ENCODE data around the gene RGS19. TPM values are rescaled to one million over a fixed set of nuclear protein-coding genes. Genes with fewer than 3 reads are reported as not detected.
A peak's percentile ranks its signal among the peaks of the same experiment; 100 is the strongest.
"Not testable (repeated sequence)": the region's sequence is repeated elsewhere in the genome, so short reads cannot be mapped to it uniquely, and the experiment has no call there.

Gene RGS19, protein sequence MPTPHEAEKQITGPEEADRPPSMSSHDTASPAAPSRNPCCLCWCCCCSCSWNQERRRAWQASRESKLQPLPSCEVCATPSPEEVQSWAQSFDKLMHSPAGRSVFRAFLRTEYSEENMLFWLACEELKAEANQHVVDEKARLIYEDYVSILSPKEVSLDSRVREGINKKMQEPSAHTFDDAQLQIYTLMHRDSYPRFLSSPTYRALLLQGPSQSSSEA
- 10 to 100 TPM; 38.6 to 49.4 TPM for total RNA-seq

DNA sequence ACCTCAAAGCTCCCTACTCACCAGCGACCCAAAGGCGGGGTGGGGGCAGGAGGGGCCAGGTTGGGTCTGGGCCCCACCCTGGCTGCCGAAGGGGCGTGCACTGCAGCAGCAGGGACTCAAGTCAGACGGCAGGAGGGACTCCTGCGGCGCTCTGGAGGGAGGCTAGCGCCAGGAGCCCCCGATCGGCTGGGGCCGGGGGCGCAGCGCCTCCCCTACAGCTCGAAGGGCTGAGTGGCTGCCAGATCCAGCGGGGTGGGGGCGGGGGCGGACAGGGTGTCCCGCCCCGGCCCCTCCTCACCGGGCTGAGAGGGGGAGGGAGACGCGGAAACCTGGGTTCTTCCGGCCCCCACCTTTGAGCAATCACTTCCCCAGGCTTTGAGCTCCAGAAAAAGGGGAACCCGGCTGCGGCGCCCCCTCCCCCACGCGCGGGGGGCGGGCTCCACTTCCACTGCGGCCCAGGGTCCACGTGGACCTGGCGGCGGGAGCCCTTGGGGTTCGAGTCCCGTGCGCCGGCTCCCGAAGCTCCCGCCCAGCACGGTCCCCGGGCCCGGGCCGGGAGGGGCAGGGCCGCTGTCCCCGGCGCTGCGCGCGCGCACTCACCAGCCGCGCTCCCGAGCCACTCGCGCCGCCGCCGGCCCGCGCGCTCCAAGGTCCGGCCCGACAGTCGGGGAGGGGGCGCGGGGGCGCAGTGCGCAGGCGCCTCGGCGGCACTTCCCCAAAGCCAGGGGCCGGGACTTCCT, at the start of gene RGS19:
RGS19 (minus strand) TSS at position 246 of the 740 bp plus-strand sequence. CDS start 2,632 bp downstream, outside the sequence.
- peak; percentile 63 for ATAC-seq (replicated peaks)
- no peaks in the 10 kb centered on the region for H3K4me1 Mint-ChIP-seq
- H3K27me3 Mint-ChIP-seq: peaks cover 3% of the 10 kb centered on the region
- H3K36me3 Mint-ChIP-seq (ENCODE audit: low read depth): peaks cover 15% of the 10 kb centered on the region
- peak within 1 kb of the TSS; percentile 91 for H3K4me3 Mint-ChIP-seq
- peak within 1 kb of the TSS; percentile 87 for H3K27ac Mint-ChIP-seq
- no peaks in the 10 kb centered on the region for H3K9me3 Mint-ChIP-seq

DNA sequence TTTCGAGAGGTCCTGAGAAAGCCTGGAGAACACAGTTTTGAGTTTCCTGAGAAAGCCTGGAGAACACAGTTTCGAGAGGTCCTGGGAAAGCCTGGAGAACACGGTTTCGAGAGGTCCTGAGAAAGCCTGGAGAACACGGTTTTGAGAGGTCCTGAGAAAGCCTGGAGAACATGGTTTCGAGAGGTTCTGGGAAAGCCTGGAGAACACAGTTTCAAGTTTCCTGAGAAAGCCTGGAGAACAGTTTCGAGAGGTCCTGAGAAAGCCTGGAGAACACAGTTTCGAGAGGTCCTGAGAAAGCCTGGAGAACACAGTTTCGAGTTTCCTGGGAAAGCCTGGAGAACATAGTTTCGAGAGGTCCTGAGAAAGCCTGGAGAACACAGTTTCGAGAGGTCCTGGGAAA, 44.2 kb upstream of the RGS19 start:
- ATAC-seq (replicated peaks); H3K36me3 Mint-ChIP-seq (ENCODE audit: low read depth); H3K9me3 Mint-ChIP-seq; H3K4me1 Mint-ChIP-seq; H3K27ac Mint-ChIP-seq; H3K27me3 Mint-ChIP-seq; H3K4me3 Mint-ChIP-seq: not testable (repeated sequence)

DNA sequence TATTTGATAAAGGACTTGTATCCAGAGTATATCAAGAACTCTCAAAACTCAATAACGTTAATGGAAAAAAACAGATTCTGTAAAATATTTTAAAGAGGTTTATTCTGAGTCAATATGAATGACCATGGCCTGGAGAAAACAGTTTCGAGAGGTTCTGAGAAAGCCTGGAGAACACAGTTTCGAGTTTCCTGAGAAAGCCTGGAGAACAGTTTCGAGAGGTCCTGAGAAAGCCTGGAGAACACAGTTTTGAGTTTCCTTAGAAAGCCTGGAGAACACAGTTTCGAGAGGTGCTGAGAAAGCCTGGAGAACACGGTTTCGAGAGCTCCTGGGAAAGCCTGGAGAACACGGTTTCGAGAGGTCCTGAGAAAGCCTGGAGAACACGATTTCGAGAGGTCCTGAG, 43.6 kb upstream of the RGS19 start:
- H3K4me1 Mint-ChIP-seq; H3K27ac Mint-ChIP-seq; H3K4me3 Mint-ChIP-seq; ATAC-seq (replicated peaks); H3K27me3 Mint-ChIP-seq; H3K36me3 Mint-ChIP-seq (ENCODE audit: low read depth); H3K9me3 Mint-ChIP-seq: not testable (repeated sequence)

DNA sequence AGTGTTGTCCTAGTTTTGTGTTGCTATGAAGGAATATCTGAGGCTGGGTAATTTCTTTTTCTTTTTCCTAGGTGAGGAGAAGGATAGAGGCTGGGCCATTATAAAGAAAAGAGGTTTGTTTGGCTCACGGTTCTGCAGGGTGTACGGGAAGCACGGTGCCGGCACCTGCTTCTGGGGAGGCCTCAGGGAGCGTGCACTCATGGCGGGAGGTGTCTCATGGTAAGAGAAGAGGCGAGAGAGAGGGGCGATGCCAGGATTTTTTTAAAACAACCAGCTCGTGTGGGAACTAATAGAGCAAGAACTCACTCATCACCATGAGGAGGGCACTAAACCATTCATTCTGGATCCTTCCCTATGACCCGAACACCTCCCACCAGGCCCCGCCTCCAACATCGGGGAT, 42.3 kb upstream of the RGS19 start:
- Mint-ChIP-seq H3K4me3 (no peak overlapping the region), H3K36me3 (ENCODE audit: low read depth) (no peaks in the 10 kb centered on the region), H3K4me1 (peaks cover 5% of the 10 kb centered on the region), H3K9me3 (no peaks in the 10 kb centered on the region), H3K27me3 (peaks cover 4% of the 10 kb centered on the region), H3K27ac (no peak overlapping the region)
- no peak for ATAC-seq (replicated peaks)

DNA sequence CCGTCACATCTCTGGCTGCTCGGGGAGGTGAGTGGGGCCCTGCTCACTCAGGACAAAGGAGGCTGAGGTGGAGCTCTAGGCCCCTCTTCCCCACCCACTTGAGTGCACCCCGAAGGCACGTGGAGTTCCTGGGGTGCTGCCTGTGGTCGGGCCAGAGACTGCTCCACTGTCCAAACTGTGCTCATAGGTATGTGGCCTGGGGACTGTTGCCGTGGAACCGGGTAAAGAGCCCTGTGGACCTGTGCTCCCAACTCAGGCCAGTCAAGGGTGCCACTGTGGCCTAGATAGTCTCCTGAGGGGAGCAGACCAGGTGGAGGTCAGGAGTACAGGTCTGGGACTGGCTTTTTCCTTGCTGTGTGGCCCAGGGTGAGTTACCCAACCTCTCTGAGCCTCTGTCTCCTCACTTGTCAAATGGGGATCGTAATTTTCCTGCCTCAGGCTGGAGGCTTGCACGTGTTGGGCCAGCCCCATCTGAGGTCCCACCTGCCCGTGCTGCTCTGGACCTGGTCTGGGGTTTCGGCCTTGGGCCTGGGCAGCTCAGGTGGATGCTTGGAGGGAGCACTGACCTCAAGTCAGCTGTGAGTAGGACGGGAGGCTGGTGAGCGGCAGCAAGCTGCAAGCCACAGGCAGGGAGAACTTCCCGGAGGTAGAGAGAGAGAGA, 40.5 kb upstream of the RGS19 start:
- Mint-ChIP-seq H3K4me1 (peaks cover 5% of the 10 kb centered on the region), H3K36me3 (ENCODE audit: low read depth) (no peaks in the 10 kb centered on the region), H3K27ac (peak overlapping the region; percentile 91), H3K4me3 (peak overlapping the region; percentile 74), H3K9me3 (no peaks in the 10 kb centered on the region), H3K27me3 (peaks cover 4% of the 10 kb centered on the region)
- peak; percentile 34 for ATAC-seq (replicated peaks)

DNA sequence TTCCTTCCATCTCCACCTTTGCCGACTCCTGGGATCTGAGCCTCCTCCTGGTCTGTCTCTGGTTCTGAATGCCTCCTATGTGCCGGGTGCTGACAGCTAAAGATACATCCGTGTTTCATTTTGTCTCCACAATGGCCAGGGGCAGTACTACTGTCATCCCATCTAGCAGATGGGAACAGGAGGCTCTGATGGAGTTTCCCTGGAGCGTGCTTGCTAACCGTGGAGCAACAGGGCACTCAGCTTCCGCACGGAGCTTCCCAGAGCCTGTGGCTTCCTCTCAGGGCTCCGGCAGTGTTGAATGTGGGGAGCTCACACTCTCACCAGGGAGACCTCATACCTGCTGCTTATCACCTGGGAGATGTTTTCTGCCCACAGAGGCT, 40.0 kb upstream of the RGS19 start:
- H3K27me3 Mint-ChIP-seq: peaks cover 4% of the 10 kb centered on the region
- H3K4me1 Mint-ChIP-seq: peaks cover 5% of the 10 kb centered on the region
- no peak overlapping the region for H3K27ac Mint-ChIP-seq
- no peaks in the 10 kb centered on the region for H3K9me3 Mint-ChIP-seq
- no peaks in the 10 kb centered on the region for H3K36me3 Mint-ChIP-seq (ENCODE audit: low read depth)
- no peak overlapping the region for H3K4me3 Mint-ChIP-seq
- ATAC-seq (replicated peaks): no peak

DNA sequence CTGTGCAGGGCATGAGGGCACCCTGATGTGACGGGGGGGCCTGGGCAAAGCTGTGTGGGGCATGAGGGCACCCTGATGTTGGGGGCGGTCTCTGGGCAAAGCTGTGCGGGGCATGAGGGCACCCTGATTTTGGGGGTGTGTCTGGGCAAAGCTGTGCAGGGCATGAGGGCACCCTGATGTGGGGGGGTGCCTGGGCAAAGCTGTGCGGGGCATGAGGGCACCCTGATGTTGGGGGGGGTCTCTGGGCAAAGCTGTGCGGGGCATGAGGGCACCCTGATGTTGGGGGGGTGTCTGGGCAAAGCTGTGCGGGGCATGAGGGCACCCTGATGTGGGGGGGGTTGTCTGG, 38.1 kb upstream of the RGS19 start:
- H3K4me3 Mint-ChIP-seq; H3K4me1 Mint-ChIP-seq; H3K27ac Mint-ChIP-seq; H3K27me3 Mint-ChIP-seq; H3K36me3 Mint-ChIP-seq (ENCODE audit: low read depth); H3K9me3 Mint-ChIP-seq; ATAC-seq (replicated peaks): not testable (repeated sequence)

DNA sequence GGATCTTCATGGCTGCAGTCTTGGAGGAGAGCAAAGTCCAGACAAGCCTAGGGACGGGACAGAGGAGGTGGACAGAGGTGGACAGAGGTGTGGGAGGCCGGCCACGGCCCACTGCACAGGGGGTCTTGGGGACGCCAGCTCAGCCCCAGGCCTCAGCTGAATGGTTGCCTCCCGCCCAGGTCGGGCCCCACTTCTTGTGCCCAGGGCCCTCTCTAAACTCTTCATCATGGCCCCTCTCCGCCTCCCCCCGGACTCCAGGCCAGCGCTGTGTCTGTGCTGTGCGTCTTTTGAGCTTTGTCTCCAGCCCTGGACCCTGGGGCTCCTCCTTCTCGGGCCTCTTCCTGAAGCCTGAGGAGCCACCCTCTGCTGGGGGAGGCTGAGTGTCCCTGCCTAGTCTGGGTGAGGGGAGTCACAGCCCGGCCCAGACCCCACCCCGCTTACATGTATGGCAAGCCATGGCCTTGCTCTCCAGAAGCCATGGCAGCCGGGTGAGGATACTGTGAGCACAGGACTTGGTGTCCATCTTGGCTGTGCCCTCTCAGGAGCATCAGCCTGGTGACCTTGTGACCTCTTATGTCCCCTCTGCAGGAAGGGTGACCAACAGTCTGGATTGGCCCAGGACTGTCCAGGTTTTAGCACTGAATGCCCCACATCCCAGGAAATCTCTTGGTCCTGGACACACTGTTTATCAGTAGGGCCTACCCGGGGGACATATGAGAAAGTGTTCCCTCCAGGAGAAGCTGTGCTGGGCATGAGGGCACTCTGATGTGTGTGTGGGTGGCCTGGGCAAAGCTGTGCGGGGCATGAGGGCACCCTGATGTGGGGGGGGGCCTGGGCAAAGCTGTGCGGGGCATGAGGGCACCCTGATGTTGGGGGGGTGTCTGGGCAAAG, 37.5 kb upstream of the RGS19 start:
- Mint-ChIP-seq H3K27me3 (peaks cover 4% of the 10 kb centered on the region), H3K9me3 (no peaks in the 10 kb centered on the region), H3K4me3 (no peak overlapping the region), H3K27ac (no peak overlapping the region), H3K4me1 (peaks cover 5% of the 10 kb centered on the region), H3K36me3 (ENCODE audit: low read depth) (no peaks in the 10 kb centered on the region)
- no peak for ATAC-seq (replicated peaks)

DNA sequence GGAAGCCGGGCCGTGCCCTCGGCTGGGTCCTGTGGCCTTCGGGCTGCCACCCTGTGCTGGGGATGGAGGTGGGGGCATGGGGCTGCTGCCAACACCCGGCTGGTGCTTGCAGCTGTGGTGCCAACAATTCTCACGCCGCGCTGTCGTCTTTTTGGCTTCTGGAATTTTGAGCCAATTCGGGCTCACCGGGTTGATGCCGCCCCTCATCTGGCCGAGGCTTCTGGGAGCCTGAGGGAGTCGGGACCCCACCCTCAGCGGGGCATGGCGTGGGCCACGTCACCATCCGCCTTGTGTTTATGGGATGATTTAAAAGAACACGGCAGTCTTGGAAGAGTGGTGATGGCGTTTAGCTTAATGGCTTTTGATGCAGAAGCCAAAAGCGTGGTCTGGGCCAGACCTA, 36.7 kb upstream of the RGS19 start:
- H3K9me3 Mint-ChIP-seq: no peaks in the 10 kb centered on the region
- H3K27me3 Mint-ChIP-seq: no peaks in the 10 kb centered on the region
- H3K27ac Mint-ChIP-seq: no peak overlapping the region
- ATAC-seq (replicated peaks): no peak
- H3K4me3 Mint-ChIP-seq: no peak overlapping the region
- H3K4me1 Mint-ChIP-seq: peaks cover 5% of the 10 kb centered on the region
- no peaks in the 10 kb centered on the region for H3K36me3 Mint-ChIP-seq (ENCODE audit: low read depth)

DNA sequence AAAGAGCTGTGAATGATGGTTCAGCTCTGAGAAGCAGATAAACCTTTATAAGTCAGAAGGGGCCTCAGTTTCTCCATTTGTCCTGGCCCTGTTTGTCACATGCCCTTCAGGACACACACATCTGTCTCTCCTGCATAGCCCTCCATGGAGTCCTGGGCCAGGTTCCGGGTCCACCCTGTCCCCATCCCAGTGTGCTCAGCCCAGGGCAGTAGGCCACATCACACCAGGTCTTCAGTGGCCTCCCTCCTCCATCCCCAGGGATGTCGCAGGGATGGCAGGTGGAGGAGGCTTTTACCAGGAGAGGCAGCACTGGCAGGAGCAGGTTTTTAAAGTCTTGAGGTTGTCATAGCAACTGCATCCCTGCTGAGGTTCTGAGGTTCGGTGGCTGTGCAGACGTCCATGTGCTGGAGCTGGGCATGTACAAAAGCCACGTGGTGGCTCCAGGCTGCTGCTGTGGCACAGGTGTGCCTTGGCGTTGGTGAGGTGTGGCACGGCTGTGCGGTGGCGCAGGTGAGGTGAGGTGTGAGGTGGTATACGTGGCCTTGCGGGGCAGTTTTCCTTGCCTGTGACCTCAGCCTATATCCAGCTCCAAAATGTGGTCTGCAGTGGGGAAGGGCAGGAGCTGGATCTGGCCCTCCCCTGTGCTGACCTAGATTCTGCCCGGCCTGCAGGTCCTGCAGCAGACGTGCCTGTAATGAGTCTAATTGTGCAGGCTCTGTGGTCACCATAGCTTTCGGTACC, 36.0 kb upstream of the RGS19 start:
- ATAC-seq (replicated peaks): no peak
- Mint-ChIP-seq H3K36me3 (ENCODE audit: low read depth) (no peaks in the 10 kb centered on the region), H3K27ac (no peak overlapping the region), H3K27me3 (no peaks in the 10 kb centered on the region), H3K4me3 (no peak overlapping the region), H3K4me1 (peaks cover 5% of the 10 kb centered on the region), H3K9me3 (no peaks in the 10 kb centered on the region)

DNA sequence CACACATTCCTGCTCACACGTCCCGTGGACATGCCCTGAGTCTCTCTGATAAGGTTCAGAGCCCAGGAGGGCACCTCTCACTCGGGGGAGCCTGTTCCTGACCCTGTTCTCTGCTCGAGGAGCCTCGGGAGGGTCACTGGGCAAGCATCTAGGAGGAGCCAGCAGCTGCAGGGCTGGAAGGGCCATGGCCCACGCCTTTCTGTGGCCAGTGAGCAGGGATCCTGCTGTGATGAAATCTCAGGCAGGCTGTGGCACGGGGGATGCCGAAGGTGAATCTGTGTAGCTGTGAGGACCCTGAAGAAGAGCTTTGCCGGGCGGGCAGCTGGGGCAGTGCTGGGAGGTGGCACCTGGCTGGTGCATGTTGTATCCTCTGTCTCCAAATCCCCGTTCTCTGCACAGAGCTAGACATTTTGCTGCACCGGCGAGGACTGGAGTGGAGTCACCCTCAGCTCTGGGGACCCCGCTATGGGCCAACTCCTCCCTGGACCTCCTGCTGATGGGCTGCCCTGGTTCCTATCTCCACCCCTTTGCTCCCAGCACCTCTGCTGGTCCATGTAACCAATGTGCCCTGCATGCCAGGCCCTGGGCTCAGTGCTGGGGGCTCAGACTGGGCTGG, 35.1 kb upstream of the RGS19 start:
- H3K9me3 Mint-ChIP-seq: no peaks in the 10 kb centered on the region
- no peak overlapping the region for H3K4me3 Mint-ChIP-seq
- H3K27ac Mint-ChIP-seq: no peak overlapping the region
- no peak for ATAC-seq (replicated peaks)
- H3K4me1 Mint-ChIP-seq: no peaks in the 10 kb centered on the region
- no peaks in the 10 kb centered on the region for H3K36me3 Mint-ChIP-seq (ENCODE audit: low read depth)
- no peaks in the 10 kb centered on the region for H3K27me3 Mint-ChIP-seq

DNA sequence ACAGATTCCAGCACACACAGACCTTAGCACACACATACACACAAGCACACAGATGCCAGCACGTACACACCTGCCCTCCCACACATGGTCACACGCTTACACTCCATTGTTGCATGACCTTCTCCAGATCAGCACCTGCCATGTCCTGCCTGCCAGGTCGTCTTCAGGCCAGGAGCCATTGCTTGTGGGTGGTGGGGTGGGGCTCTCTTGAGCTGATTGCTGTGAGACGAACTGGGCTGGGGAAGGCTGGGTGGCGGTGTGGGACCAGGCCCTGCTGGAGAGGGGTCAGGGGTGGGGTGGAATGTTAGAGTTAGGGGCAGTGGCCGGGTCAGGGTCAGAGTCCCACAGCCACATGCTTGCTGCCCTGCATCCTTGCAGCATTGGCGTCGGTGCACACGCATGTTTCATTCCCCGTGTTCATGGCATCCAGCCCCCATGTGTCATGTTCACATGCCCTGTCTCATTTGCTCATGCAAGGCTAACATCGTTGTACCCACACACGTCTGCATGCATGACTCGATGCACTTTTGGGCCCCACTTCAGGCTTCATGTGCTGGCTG, 34.6 kb upstream of the RGS19 start:
- no peak for ATAC-seq (replicated peaks)
- Mint-ChIP-seq H3K4me1 (no peaks in the 10 kb centered on the region), H3K4me3 (no peak overlapping the region), H3K27ac (no peak overlapping the region), H3K36me3 (ENCODE audit: low read depth) (no peaks in the 10 kb centered on the region), H3K27me3 (no peaks in the 10 kb centered on the region), H3K9me3 (no peaks in the 10 kb centered on the region)

DNA sequence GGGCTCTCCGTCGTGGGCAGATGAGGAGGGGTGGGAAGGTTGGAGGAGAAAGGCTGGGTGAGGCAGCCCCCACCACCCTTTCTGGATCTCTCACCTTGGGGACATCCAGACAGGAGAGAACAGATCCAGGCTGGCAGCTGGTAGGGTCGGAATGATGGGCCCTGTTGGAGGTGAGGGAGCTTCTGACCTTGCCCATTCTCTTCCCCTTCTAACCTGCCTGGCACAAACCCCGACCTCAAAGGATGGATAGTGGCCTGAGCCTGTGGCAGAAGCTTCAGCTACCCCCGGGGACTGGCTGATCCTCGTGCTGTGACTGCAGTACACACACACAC, 34.1 kb upstream of the RGS19 start:
- Mint-ChIP-seq H3K4me3 (no peak overlapping the region), H3K27ac (no peak overlapping the region), H3K27me3 (no peaks in the 10 kb centered on the region), H3K9me3 (no peaks in the 10 kb centered on the region), H3K4me1 (no peaks in the 10 kb centered on the region), H3K36me3 (ENCODE audit: low read depth) (no peaks in the 10 kb centered on the region)
- no peak for ATAC-seq (replicated peaks)
